NCI-H2196 treated with DMSO at 0.1 percent for 48 hours (cell line): ENCODE results near the gene MAT2A.
"Not testable (repeated sequence)": the region's sequence is repeated elsewhere in the genome, so short reads cannot be mapped to it uniquely, and the experiment has no call there.

Source experiments
- DNase-seq: peaks from one replicate; lab custom pipeline; 2025; ENCODE audit not compliant: unreplicated experiment; lab: John Stamatoyannopoulos, UW

MAT2A gene

GRCh38 chr2:85523903-85524335 lies 15.0 kb upstream of the MAT2A start:
- no peak for DNase-seq

- no peak for DNase-seq
Measured at GRCh38 chr2:85524336-85524908, 14.5 kb upstream of the MAT2A start.

- DNase-seq = no peak
Measured at GRCh38 chr2:85525029-85525428, 13.9 kb upstream of the MAT2A start.

- DNase-seq = no peak
Measured at GRCh38 chr2:85525567-85525966, 13.4 kb upstream of the MAT2A start.

GRCh38 chr2:85527787-85528186 lies 11.2 kb upstream of the MAT2A start:
- DNase-seq = no peak

GRCh38 chr2:85528355-85528754 lies 10.6 kb upstream of the MAT2A start:
- no peak for DNase-seq

GRCh38 chr2:85529809-85530208 lies 9.2 kb upstream of the MAT2A start:
- DNase-seq = no peak

GRCh38 chr2:85531589-85531988 lies 7.4 kb upstream of the MAT2A start:
- no peak for DNase-seq

- DNase-seq = no peak
Measured at GRCh38 chr2:85534099-85534498, 4.9 kb upstream of the MAT2A start.

- DNase-seq = no peak
Measured at GRCh38 chr2:85534881-85535280, 4.1 kb upstream of the MAT2A start.

- DNase-seq = no peak
Measured at GRCh38 chr2:85536479-85536878, 2.5 kb upstream of the MAT2A start.

GRCh38 chr2:85537600-85538506 lies 1.1 kb upstream of the MAT2A start:
- no peak for DNase-seq

- DNase-seq = no peak
Measured at GRCh38 chr2:85539361-85540132, 579 bp downstream of the MAT2A start.

- DNase-seq = no peak
Measured at GRCh38 chr2:85540133-85540648, 1.2 kb downstream of the MAT2A start.

- no peak for DNase-seq
Measured at GRCh38 chr2:85541262-85541661, 2.3 kb downstream of the MAT2A start.

- DNase-seq = no peak
Measured at GRCh38 chr2:85541753-85542457, 2.9 kb downstream of the MAT2A start.

GRCh38 chr2:85542777-85543176 lies 3.8 kb downstream of the MAT2A start:
- DNase-seq = no peak

- not testable (repeated sequence) for DNase-seq
Measured at GRCh38 chr2:85544254-85544691, 5.3 kb downstream of the MAT2A start.

GRCh38 chr2:85544915-85545779 lies 6.2 kb downstream of the MAT2A start:
- DNase-seq = not testable (repeated sequence)

- DNase-seq = no peak
Measured at GRCh38 chr2:85545780-85546240, 6.8 kb downstream of the MAT2A start.
